Measurements from ENCODE around the gene CORO2B.

CORO2B gene

DNA sequence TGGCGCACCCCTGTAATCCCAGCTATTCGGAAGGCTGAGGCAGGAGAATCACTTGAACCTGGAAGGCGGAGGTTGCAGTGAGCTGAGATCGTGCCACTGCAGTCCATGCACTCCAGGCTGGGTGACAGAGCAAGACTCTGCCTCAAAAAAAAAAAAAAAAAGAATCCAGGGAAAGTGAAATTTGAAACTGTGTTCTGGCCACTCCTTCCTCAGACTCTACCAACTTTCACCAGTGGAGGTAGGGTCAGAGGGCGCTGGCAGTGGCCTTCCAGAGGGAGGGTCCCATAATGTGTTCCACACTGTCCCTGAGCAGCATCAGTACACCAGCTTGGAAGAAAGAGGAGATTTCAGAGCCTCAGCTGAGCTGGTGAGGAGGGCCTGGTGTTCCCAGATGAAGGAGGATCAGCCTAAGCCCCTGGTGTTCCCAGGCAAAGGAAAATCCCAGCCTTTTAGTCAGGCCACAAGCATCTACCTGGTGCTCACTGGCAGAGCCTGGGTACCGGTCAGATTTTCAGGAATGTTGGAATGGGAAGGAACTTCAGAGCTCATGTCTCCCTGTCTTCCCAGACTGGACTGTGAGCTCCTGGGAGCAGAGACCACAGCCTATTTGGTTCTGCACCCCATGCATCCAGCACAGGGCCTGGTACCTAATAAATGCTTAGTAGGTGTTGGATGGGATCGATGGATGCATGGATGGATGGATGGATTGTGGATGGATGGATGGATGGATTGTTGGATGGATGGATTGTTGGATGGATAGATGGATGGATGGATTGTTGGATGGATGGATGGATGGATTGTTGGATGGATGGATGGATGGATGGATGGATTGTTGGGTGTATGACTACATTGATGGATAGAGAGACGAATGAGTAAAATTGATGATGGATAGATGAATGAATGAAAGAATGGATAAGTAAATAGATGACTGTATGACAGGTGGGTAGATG lies 117.9 kb downstream of the CORO2B start:
- H3K9me3 ChIP-seq (ENCODE audit: control insufficient read depth, low read length) = no peaks in the 10 kb centered on the region
- WGBS, 2 experiments = 92 to 94% methylated on average over 8 of the region's 8 CpGs
- H3K36me3 ChIP-seq (ENCODE audit: control insufficient read depth, insufficient read depth, low read length) = no peaks in the 10 kb centered on the region
- no peak overlapping the region for H3K4me3 ChIP-seq (ENCODE audit: insufficient read depth, low read depth, low read length)
- no peak overlapping the region for H3K27ac ChIP-seq (ENCODE audit: insufficient read depth, low read depth, low read length, poor library complexity, severe bottlenecking)
- no peaks in the 10 kb centered on the region for H3K27me3 ChIP-seq (ENCODE audit: control insufficient read depth, insufficient read depth, low read length, poor library complexity, severe bottlenecking)
- peaks cover 25% of the 10 kb centered on the region for H3K4me1 ChIP-seq (ENCODE audit: control insufficient read depth, insufficient read depth, low read length)

DNA sequence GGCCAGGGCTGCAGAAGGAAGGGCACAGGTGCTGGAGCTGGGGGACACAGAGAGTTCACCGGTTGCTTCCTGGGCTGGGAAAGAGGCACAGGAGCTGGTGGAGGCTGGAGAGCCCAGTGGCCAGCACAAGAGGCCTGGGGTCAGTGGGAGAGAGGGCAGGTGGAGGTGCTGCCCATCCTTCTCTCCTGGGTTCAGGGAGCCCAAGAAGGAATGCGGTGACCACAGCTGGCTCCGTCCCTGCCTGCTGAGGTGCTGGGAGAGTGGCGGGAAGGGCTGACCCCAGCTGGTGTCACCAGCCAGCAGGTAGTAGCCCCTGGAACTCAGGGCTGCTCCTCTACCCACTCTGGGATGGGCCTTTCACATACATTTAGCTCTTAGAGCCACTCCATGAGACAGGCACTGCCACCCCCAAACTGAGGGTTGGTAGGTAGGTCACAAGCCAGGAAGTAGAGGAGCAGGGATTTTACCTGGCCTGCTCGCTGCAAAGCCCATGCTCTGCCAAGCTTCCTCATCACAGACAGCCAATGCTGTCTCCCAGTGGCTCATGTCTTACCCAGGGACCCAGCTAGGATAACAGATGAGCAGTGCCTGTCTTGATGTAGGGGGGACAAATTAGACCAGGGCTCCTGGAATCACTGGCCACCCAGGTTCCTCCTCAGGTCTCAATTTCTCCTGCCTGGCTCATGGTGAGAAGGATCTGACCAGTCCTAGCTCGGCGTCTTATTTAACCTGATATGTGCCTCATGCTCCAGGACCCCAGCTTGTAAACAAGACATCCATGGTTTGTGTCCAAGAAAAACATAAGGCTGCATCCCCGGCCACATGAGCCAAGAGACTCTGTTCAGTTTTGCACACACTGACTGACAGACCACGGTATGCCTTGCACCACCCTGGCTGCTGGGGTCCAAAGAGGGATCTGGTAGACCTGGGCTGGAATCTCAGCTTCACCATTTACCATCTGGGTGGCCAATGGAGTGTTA lies 119.2 kb downstream of the CORO2B start:
- no peak overlapping the region for H3K27ac ChIP-seq (ENCODE audit: insufficient read depth, low read depth, low read length, poor library complexity, severe bottlenecking)
- H3K4me3 ChIP-seq (ENCODE audit: insufficient read depth, low read depth, low read length) = no peak overlapping the region
- no peaks in the 10 kb centered on the region for H3K27me3 ChIP-seq (ENCODE audit: control insufficient read depth, insufficient read depth, low read length, poor library complexity, severe bottlenecking)
- H3K9me3 ChIP-seq (ENCODE audit: control insufficient read depth, low read length) = no peaks in the 10 kb centered on the region
- WGBS, 2 experiments = 91 to 94% methylated on average over 9 of the region's 9 CpGs
- no peaks in the 10 kb centered on the region for H3K36me3 ChIP-seq (ENCODE audit: control insufficient read depth, insufficient read depth, low read length)
- peaks cover 25% of the 10 kb centered on the region for H3K4me1 ChIP-seq (ENCODE audit: control insufficient read depth, insufficient read depth, low read length)

DNA sequence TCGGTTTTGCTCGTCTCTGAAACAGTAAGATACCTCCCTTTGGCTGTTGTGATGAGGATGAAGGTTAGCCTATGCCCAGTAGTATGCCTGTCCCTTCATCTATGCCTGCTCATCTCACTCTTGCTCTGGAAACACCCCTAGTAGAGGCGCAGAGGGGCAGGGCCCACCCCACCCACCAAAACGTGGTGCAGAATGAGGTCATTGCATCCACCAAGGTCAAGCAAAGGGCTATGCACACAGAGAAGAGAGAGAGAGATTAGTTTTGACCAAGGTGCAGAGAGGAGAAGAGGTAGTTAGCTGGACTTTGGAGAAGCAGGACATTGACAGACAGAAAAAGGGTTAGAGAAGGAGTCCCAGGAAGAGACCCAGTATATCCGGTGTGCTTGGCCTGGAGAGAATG lies 119.9 kb downstream of the CORO2B start:
- no peaks in the 10 kb centered on the region for H3K9me3 ChIP-seq (ENCODE audit: control insufficient read depth, low read length)

DNA sequence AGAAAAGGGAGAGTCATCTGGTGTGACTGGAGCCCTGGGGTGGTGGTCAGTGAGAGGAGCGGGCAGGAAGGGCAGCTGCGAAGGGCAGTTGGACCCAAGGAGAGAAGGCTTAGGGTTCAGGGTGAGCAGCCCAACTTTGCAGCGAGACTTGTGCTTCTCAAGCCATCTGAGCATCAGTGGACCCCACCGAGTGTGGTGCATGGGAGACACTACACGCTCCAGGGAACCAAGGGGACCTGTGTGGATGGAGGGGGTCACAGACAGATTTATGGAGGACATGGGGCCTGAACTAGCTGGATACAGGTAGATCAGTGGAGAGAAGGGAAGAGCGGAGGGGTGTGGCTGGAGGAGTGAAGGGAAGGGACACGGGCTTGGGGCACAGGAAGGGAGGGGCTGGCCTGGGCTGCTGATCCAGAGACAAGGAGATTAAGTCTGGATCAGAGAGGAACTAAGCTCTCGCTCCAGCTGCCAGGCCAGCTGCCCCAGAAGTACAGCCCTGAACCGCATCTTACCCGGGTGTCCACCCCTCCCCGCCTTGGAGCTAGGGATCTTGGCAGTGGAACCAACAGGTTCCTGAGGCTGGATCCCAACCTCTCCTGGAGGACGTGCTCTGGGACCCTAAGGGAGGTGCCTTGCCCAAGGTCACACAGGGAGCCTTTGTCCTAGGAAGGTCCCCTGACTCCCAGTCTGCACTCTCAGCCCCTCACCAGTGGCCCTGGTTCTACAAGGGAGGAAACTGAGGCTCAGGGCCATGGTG lies 120.5 kb downstream of the CORO2B start:
- H3K27ac ChIP-seq (ENCODE audit: insufficient read depth, low read depth, low read length, poor library complexity, severe bottlenecking) = no peak overlapping the region
- peaks cover 25% of the 10 kb centered on the region for H3K4me1 ChIP-seq (ENCODE audit: control insufficient read depth, insufficient read depth, low read length)
- H3K4me3 ChIP-seq (ENCODE audit: insufficient read depth, low read depth, low read length) = no peak overlapping the region
- H3K9me3 ChIP-seq (ENCODE audit: control insufficient read depth, low read length) = no peaks in the 10 kb centered on the region
- no peaks in the 10 kb centered on the region for H3K27me3 ChIP-seq (ENCODE audit: control insufficient read depth, insufficient read depth, low read length, poor library complexity, severe bottlenecking)
- no peaks in the 10 kb centered on the region for H3K36me3 ChIP-seq (ENCODE audit: control insufficient read depth, insufficient read depth, low read length)
- WGBS, 2 experiments = 78 to 81% methylated on average over 12 of the region's 12 CpGs

More for the DNA sequence above, 119.9 kb downstream of the CORO2B start:
- Histone ChIP-seq H3K4me1 (ENCODE audit: control insufficient read depth, insufficient read depth, low read length) (peaks cover 25% of the 10 kb centered on the region), H3K36me3 (ENCODE audit: control insufficient read depth, insufficient read depth, low read length) (no peaks in the 10 kb centered on the region), H3K27ac (ENCODE audit: insufficient read depth, low read depth, low read length, poor library complexity, severe bottlenecking) (no peak overlapping the region), H3K4me3 (ENCODE audit: insufficient read depth, low read depth, low read length) (no peak overlapping the region), H3K27me3 (ENCODE audit: control insufficient read depth, insufficient read depth, low read length, poor library complexity, severe bottlenecking) (no peaks in the 10 kb centered on the region)
- 90 to 93% methylated on average over 5 of the region's 5 CpGs for WGBS, 2 experiments

DNA sequence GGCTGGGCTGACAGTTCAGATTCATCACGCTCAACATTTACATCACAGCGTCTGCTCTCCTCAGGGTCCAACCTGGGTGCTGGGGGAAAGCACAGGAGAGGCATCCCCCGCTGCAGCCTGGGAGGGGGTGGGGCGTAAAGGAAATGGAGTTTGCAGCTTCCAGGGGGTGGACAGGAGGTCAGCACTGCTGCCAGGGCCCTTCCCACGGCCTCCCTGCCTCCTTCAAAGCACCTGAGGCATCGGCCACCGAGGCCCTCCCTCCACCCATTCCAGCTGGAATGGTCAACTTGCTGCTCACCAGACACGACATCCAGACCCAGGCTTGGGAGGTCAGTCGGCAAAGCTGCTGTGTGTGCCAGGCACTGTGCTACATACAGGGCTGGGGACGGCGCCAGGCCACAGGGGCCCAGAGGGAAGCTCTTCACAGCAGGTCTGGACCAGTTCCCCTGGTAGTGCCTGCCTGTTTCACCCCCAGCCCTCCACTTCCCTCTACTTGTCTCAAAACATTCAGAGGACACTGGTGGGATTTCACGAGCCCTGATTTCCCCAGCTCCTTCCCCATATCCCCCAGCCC lies 121.2 kb downstream of the CORO2B start:
- Histone ChIP-seq H3K27ac (ENCODE audit: insufficient read depth, low read depth, low read length, poor library complexity, severe bottlenecking) (no peak overlapping the region), H3K4me1 (ENCODE audit: control insufficient read depth, insufficient read depth, low read length) (peaks cover 23% of the 10 kb centered on the region), H3K27me3 (ENCODE audit: control insufficient read depth, insufficient read depth, low read length, poor library complexity, severe bottlenecking) (no peaks in the 10 kb centered on the region), H3K9me3 (ENCODE audit: control insufficient read depth, low read length) (no peaks in the 10 kb centered on the region), H3K4me3 (ENCODE audit: insufficient read depth, low read depth, low read length) (no peak overlapping the region), H3K36me3 (ENCODE audit: control insufficient read depth, insufficient read depth, low read length) (no peaks in the 10 kb centered on the region)
- WGBS, 2 experiments = 84 to 87% methylated on average over 12 of the region's 12 CpGs

DNA sequence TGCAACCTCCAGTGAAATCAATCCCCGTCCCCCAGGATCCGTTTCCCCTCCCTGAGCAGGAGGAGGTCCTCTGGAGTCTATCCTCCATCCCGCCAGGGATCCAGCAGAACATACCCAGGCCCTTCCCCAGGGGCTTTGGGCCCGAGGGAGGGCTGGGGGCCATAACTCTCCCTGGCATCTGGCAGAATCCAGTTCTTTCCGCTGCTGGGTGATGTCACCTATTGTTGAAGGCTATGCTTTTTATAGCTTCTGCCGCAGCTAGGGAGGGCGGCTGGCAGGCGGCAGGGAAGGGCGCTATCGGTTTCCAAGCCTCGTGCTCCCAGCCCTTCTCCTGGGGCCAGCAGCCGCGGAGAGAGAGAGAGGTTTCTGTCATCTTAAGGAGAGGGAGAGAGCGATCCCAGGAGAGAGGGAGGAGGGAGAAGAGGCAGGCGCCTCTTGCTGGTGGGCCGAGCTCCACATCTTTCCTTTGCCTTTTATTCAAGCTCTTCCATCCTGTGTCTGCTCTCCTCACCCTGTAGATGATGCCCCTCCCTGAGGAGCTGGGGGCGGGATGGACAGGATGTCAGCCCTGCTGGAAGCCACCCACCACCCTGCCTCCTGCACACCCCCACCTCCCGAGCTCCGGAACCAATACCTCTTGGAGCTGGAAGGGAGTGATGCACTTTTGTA lies 121.8 kb downstream of the CORO2B start:
- Histone ChIP-seq H3K4me1 (ENCODE audit: control insufficient read depth, insufficient read depth, low read length) (peaks cover 17% of the 10 kb centered on the region), H3K9me3 (ENCODE audit: control insufficient read depth, low read length) (no peaks in the 10 kb centered on the region), H3K27me3 (ENCODE audit: control insufficient read depth, insufficient read depth, low read length, poor library complexity, severe bottlenecking) (no peaks in the 10 kb centered on the region), H3K4me3 (ENCODE audit: insufficient read depth, low read depth, low read length) (no peak overlapping the region), H3K27ac (ENCODE audit: insufficient read depth, low read depth, low read length, poor library complexity, severe bottlenecking) (no peak overlapping the region), H3K36me3 (ENCODE audit: control insufficient read depth, insufficient read depth, low read length) (no peaks in the 10 kb centered on the region)
- 27 to 29% methylated on average over 19 of the region's 19 CpGs for WGBS, 2 experiments

DNA sequence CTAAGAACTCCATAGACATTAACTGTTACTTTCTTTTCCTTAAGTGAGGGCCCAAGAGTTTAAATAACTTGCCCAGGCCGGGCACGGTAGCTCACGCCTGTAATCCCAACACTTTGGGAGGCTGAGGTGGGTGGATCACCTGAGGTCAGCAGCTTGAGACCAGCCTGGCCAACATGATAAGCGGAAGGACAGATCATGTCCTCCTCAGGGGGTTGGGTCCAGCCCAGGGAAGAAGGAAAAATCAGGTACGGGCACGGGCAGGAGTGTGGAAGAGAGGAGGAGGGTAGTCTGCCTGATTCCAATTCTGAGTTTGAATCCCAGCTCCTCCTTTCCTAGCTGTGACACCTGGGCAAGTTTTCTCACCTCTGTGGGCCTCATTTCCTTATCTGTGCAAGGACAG lies 123.1 kb downstream of the CORO2B start:
- Histone ChIP-seq H3K36me3 (ENCODE audit: control insufficient read depth, insufficient read depth, low read length) (no peaks in the 10 kb centered on the region), H3K27ac (ENCODE audit: insufficient read depth, low read depth, low read length, poor library complexity, severe bottlenecking) (no peak overlapping the region), H3K4me3 (ENCODE audit: insufficient read depth, low read depth, low read length) (no peak overlapping the region), H3K4me1 (ENCODE audit: control insufficient read depth, insufficient read depth, low read length) (peaks cover 16% of the 10 kb centered on the region), H3K27me3 (ENCODE audit: control insufficient read depth, insufficient read depth, low read length, poor library complexity, severe bottlenecking) (no peaks in the 10 kb centered on the region), H3K9me3 (ENCODE audit: control insufficient read depth, low read length) (no peaks in the 10 kb centered on the region)
- WGBS, 2 experiments = 90 to 91% methylated on average over 6 of the region's 6 CpGs

DNA sequence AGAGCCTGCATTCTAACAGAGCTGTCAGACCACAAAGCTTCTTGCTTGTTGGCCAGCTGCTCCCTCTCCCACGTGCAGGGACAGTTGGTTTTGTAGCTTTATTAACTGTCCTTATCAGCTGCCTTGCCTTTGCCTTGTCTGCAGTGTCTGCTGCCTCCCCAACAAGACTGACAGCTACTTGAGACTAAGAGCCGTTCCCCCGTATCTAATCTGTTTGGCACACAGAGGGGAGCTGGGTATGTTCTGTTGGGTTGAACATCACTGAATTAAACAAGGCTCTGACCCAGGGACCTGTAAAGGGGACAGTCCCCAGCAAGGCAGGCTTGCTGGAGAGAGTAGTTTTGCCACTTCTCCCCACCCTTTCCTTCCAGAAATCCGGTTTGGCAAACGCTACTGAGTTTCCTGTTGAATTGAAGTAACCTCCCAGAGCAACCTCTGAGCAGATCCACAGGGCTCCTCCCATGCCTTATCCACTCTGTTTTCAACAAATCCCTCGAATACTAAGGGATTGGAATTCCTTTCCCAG lies 125.8 kb downstream of the CORO2B start:
- no peaks in the 10 kb centered on the region for H3K36me3 ChIP-seq (ENCODE audit: control insufficient read depth, insufficient read depth, low read length)
- no peaks in the 10 kb centered on the region for H3K9me3 ChIP-seq (ENCODE audit: control insufficient read depth, low read length)
- 36 to 41% methylated on average over 6 of the region's 6 CpGs for WGBS, 2 experiments
- H3K4me1 ChIP-seq (ENCODE audit: control insufficient read depth, insufficient read depth, low read length) = peaks cover 13% of the 10 kb centered on the region
- no peaks in the 10 kb centered on the region for H3K27me3 ChIP-seq (ENCODE audit: control insufficient read depth, insufficient read depth, low read length, poor library complexity, severe bottlenecking)
- H3K27ac ChIP-seq (ENCODE audit: insufficient read depth, low read depth, low read length, poor library complexity, severe bottlenecking) = peak overlapping the region; percentile 10
- no peak overlapping the region for H3K4me3 ChIP-seq (ENCODE audit: insufficient read depth, low read depth, low read length)

DNA sequence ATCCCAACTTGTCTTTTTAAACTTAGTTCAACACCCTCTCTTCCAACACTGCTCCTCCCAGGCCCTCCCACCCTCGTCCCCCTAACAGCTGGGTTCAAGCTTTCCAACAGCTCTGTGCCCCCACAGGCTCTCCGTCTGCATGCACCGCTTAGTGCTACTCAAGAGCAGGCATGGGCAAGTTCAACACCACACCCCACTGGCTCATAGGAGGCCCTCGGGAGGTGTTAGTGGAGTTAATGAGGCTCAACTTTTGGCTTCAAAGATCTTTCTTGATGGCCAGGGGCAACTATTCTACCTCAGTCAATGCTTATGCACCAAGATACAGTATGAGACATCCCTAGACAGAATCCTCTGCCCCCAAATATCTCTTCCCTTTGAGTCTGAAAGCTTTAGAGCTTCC lies 127.5 kb downstream of the CORO2B start:
- no peak overlapping the region for H3K27ac ChIP-seq (ENCODE audit: insufficient read depth, low read depth, low read length, poor library complexity, severe bottlenecking)
- H3K4me3 ChIP-seq (ENCODE audit: insufficient read depth, low read depth, low read length) = no peak overlapping the region
- 90 to 92% methylated on average over 4 of the region's 4 CpGs for WGBS, 2 experiments
- no peaks in the 10 kb centered on the region for H3K9me3 ChIP-seq (ENCODE audit: control insufficient read depth, low read length)
- no peaks in the 10 kb centered on the region for H3K27me3 ChIP-seq (ENCODE audit: control insufficient read depth, insufficient read depth, low read length, poor library complexity, severe bottlenecking)
- no peaks in the 10 kb centered on the region for H3K36me3 ChIP-seq (ENCODE audit: control insufficient read depth, insufficient read depth, low read length)
- no peaks in the 10 kb centered on the region for H3K4me1 ChIP-seq (ENCODE audit: control insufficient read depth, insufficient read depth, low read length)

All from ectodermal cell (in vitro differentiated cells).